HPDE6-E6E7 (cell line): ENCODE data around the gene EMC8.
A peak's percentile ranks its signal among the peaks of the same experiment; 100 is the strongest.
"Not testable (repeated sequence)": the region's sequence is repeated elsewhere in the genome, so short reads cannot be mapped to it uniquely, and the experiment has no call there.

Experiments
- DNase-seq: peaks from one replicate; pipeline ENCODE4 v3.0.0; 2011; ENCODE audit warnings: missing footprints; ENCODE audit errors: extremely low spot score

The EMC8 gene

GRCh38 chr16:85799497-85800320, at the start of gene EMC8, which contains the start of gene COX4I1:
Gene EMC8, minus strand, starts transcription at chr16:85799544. Its CDS starts 249 bp downstream, at chr16:85799295.
Gene COX4I1, plus strand, starts transcription at chr16:85799695. Its CDS starts 1,511 bp downstream, at chr16:85801206.
- peak; percentile 97 for DNase-seq

DNA sequence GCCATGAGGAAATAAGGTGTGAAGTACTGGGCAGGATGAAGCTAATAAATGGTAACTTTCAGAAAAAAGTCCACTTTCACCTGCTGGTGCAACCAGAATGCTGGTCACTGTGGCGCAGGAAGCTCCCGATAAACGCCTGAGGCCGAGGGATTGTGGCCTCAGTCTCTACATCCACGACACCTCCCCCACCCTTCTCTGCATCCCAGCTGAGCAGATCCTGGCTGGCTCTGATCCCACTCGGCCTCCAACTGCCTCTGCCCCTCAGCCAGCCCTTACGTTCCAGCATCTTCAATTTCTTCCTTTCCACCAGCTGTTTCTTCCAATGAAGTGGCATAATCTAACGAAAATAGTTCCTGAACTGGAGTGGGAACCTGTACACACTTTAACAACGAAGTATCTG, 49.6 kb upstream of the EMC8 start:
- no peak for DNase-seq

GRCh38 chr16:85847681-85848601, 48.6 kb upstream of the EMC8 start:
- no peak for DNase-seq

GRCh38 chr16:85847036-85847435, 47.7 kb upstream of the EMC8 start:
- no peak for DNase-seq

GRCh38 chr16:85846461-85846860, 47.1 kb upstream of the EMC8 start:
- DNase-seq = no peak

DNA sequence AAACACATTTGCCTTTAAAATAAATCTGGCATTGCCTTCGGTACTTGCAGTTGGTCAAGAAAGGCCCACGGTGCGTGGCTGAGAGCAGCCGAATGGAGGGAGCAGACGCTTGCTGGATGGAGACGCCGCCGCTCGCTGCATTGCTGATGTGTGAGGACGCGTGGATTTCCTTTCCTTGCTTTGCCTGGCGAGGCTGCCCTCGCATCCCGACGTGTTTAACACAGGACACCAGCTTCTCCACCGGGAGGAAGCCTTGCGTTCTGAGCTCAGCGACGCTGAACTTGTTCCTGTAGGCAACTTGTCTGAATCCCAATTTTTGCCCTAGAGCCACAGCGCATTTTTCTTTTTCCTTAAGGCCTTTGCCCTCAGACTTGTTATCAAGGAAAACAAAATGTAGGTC, 45.9 kb upstream of the EMC8 start:
- DNase-seq = no peak

- no peak for DNase-seq
These were observed 45.4 kb upstream of the EMC8 start for GRCh38 chr16:85844786-85845185.

DNA sequence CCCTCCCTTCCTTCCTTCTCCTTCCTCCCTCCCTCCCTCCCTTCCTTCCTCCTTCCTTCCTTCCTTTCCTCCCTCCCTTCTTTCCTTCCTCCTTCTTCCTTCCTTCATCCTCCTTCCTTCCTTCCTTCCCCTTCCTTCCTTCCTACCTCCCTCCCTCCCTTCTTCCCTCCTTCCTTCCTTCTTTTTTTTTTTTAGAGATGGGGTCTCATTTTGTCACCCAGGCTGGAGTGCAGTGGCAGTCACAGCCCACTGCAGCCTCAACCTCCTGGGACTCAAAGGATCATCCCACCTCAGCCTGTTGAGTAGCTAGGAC, 44.8 kb upstream of the EMC8 start:
- no peak for DNase-seq

DNA sequence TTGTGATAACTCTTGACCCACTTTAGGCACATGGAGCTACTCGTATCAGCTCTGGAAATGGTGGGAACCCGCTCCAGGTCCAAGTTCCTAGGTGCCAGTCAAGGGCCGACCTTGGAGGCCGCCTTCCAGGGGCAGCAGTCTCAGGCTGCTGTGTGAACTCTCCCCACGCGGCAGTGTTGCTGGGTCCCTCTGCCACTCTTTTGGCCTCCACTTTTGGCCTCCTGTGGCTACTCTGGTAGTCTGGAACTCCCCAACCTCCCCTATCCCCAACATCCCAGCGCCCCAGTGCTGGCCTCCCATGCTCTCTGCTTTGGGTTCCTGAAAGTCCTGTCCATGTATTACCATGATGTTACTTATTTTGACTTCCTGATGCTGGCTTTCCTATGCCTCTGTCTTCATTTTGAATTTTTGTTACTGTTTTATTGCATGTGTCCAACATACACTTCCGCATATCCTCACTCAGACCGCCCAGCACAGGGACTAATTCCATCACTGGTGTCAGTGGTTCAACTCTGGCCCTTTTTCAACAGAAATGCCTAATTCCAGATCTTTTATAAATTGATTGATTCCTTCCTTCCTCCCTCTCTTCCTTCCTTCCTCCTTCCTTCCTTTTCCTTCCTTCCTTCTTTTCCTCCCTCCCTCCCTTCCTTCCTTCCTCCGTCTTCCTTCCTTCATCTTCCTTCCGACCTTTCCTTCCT, 44.3 kb upstream of the EMC8 start:
- no peak for DNase-seq

DNA sequence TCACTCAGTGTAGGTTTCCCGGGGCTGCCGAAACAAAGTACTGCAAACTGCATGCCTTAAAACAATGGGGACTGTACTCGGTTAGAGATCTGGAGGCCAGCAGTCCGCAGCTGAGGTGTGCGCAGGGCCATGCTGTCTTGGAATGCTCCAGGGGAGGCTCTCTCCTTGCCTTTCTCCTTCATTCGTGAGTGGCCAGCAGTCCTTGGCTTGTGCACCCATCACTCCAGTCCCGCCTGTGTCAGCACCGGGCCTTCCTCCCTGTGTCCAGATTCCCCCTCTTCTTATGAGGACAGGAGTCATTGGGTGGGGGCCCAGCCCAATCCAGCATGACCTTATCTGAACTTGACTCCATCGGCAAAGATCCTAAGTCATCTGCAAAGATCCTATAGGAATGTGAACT, 43.5 kb upstream of the EMC8 start:
- no peak for DNase-seq

GRCh38 chr16:85842435-85842834, 43.1 kb upstream of the EMC8 start:
- no peak for DNase-seq

GRCh38 chr16:85840801-85841200, 41.5 kb upstream of the EMC8 start:
- DNase-seq = no peak

- no peak for DNase-seq
These were observed 41.1 kb upstream of the EMC8 start for GRCh38 chr16:85840395-85840794.

DNA sequence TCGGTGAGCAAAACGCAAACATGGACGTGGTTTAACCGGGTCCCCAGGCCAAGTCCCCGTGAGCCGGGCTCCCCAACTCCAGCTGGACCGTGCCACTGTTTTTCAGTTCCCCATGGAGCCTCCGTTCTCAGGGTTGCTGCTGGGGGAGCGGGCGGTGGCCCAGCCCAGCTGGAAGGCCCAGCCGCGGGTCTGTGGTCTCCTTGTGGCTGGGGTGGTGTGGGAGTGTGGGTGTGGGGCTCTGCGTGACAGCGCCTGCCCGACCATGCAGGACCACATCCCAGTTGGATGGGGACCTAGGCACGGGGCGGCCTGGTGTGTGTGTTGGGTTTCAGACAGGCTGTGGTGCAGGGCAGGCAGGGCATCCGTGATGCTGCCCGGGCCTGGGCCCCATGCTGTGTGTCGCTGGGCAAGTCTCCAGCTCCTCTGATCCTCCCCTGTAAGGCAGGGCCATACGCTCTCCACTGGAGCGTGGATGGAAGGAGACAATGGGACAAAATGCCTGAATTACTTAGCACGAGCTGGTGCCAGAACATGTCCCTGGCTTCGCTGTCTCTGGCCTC, 40.4 kb upstream of the EMC8 start:
- no peak for DNase-seq

DNA sequence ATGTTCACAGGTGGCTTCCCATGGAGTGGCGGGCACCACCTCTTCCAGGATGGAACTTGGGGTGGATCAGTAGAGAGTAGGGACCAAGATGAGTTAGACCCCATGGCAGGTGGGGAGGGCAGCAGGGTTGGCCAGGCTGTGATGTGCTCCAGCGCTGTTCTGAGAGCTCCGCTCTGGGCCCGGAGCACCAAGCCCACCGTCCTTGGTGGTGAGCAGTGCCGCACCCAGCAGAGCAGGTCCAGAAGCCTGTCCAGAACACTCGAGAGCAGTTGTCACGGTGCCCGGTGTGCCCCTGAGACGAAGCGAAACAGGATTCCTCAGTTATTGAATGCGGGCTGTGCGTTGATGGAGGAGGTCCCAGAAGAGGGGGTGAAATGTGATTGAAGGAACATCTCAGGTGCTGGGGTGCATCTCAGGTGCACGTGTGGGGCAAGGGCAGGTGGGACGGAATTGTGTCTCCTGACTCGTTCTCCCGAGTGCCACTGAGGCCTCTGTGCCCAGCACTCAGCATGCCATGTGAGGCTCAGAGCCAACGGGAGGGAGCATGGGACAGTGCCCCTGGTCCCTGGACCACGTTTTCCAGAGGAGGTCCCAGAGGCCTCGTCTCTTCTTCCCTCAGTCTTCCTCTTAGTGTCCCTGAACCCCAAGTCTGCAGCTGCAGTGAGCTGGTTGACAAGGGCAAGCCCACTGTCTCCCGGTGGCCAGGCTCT, 39.7 kb upstream of the EMC8 start:
- DNase-seq = no peak

- no peak for DNase-seq
These were observed 39.0 kb upstream of the EMC8 start for GRCh38 chr16:85838381-85838780.

GRCh38 chr16:85837654-85838053, 38.3 kb upstream of the EMC8 start:
- not testable (repeated sequence) for DNase-seq

DNA sequence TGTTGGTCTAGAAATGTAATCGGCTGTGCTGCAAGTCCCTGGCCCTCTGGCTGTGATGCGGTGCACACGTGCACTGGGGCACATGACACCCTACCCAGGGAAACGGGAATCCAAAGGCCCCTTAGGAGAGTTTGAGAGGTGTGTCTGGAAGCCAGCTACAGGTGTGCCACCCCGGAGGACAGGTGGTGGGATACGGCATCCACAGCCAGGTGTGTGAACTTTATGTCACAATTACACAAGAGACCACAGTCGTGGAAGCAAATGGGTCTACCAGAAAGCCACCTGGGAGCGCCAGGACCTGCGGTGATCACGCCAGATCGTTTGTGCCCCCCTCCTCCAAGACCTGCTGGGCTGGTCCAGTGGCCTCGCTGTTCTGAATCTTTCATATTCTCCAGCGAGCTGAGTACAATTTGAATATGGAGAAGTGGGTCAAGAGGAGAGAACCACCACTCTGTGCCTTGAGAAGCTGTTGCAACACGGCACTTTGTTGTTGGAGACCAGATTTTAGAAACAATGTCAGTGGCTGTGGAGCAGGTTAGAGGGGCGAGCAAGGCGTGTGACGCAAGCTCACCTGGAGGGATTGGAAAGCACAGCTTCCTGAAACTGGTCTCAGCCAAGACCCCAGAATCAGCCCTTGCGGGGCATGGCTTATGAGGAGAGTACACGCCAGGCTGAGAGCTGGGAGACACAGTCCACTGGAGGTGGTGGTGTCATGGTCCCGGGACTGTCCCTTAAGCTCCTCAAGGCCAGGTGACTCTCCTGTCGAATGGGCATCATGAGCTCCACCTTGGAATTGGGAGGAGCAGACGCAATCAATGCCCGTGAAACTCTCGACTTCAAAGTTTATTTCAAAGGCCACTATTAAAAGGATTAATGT, 37.6 kb upstream of the EMC8 start:
- no peak for DNase-seq

DNA sequence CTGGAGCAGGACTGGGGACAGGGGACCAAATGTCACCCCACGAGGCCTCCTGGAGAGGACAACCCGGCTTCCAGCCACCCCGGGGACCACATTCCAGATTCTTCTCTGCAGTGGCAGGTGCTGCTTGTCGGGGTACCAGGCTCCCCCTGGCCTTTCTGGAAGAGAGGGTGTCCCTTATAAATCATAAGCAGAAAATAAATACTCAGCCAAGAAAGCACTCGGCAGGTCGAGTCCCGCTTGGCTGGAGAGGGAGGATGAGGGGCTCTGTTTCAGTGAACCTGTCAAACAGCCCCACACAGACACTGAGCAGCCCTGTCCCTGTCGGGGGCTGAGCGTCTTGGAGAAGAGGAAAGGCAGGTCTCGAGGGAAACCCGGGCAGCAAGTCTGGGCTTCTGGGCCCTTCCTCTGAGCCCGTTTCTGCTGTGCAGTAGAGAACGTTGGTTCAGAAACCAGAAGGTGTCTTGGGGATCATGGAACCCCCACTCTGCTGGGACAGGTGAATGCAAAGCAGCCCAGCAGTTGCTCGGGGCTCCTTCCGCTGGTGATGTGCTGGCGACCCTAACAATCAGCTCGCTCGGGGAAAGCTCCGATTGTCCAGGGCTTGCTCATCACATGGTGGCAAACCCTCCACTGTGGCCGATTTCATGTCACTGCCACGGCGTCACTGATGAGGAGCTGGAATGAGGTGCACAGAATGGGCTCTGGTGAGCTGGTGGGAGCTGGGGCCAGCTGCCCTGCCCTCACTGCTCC, 36.8 kb upstream of the EMC8 start:
- no peak for DNase-seq
